GM12872 (cell line): ENCODE data around the gene COL7A1.

ENCODE experiments used
- CTCF ChIP-seq: IDR thresholded peaks from 3 replicates; pipeline ENCODE4 v1.5.1; 2011; ENCODE audit warnings: low read depth, mild to moderate bottlenecking, low read length, moderate library complexity; ENCODE audit not compliant: insufficient read depth

COL7A1 gene

GRCh38 chr3:48536116-48536515 lies 59.0 kb downstream of the COL7A1 start:
- TF ChIP-seq CTCF, result no peak

- TF ChIP-seq CTCF, result no peak
These were observed 59.6 kb downstream of the COL7A1 start for GRCh38 chr3:48535578-48535977.

- TF ChIP-seq CTCF, result no peak
These were observed 62.2 kb downstream of the COL7A1 start for GRCh38 chr3:48532977-48533337.

DNA sequence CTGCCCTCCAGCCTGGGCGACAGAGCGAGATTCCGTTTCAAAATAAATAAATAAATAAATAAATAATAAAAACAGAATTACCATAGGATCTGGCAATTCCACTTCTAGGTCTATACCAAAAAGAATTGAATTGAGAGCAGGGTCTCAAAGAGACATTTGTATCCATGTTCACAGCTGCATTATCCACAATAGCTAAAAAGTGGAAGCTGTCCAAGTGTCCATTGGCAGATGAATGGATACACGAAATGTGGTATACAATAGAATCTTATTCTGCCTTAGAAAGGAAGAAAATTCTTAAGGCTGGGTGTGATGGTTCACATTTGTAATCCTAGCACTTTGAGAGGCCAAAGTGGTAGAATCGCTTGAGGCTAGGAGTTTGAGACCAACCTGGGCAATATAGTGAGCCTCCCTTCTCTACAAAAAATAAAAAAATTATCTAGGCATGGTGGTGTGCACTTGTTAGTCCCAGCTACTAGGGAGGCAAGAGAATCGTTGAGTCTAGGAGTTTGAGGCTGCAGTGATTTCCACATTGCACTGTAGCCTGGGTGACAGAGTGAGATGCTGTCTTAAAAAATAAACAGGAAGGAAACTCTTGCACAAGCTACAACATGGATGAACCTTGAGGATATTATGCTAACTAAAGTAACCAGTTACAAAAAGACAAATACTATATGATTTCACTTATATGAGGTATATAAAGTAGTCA lies 62.7 kb downstream of the COL7A1 start:
- no peak for TF ChIP-seq CTCF

DNA sequence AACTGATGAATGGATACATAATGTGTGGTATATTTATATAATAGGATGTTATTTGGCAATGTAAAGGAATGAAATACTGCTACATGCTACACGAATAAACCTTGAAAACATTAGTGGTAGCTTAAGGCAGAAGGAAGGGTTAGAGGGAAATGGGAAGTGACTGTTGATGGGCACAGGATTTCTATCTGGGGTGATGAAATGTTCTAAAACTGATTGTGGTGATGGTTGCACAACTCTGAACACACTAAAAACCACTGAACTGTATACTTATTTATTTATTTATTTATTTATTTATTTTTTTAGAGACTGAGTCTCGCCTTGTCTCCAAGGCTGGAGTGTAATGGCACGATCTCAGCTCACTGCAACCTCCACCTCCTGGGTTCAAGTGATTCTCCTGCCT lies 66.4 kb downstream of the COL7A1 start:
- no peak for TF ChIP-seq CTCF

DNA sequence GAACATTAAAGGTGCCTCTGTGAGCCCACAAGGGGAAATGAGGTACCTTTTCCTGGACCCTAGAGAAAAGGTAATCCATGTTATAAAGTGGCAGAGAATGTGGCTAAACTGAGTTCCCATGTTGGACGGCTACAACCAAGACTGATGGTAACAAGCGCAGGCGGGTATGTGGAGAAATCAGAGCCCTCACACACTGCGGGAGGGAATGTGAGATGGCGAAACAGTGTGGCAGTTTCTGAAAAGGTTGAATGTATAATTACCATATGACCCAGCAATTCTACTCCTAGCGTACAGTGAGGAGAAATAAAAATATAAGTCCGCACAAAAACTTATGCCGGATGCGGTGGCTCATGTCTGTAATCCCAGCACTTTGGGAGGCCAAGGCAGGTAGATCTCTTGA lies 67.1 kb downstream of the COL7A1 start:
- no peak for TF ChIP-seq CTCF

DNA sequence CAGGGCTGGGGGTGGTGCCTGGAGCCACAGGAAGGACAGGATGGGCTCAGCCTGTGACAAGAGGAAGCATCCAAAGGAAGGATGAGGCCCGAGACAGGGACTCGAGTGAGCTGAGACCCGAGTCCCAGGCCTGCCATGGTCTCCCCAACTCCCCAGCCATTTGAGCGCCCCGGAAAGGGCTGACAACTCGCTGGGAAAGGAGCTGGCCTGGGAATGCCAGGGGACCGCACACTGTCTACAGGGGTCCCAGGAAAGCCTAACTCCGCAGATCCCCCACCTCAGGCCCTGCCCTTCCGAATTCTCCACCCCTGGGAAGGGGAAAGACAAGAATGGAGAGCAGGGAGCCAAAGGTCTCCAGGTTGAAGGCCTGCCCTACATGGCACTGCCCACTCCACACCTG lies 70.2 kb downstream of the COL7A1 start:
- no peak for TF ChIP-seq CTCF
